ENCODE data around the gene RBM10.

DNA sequence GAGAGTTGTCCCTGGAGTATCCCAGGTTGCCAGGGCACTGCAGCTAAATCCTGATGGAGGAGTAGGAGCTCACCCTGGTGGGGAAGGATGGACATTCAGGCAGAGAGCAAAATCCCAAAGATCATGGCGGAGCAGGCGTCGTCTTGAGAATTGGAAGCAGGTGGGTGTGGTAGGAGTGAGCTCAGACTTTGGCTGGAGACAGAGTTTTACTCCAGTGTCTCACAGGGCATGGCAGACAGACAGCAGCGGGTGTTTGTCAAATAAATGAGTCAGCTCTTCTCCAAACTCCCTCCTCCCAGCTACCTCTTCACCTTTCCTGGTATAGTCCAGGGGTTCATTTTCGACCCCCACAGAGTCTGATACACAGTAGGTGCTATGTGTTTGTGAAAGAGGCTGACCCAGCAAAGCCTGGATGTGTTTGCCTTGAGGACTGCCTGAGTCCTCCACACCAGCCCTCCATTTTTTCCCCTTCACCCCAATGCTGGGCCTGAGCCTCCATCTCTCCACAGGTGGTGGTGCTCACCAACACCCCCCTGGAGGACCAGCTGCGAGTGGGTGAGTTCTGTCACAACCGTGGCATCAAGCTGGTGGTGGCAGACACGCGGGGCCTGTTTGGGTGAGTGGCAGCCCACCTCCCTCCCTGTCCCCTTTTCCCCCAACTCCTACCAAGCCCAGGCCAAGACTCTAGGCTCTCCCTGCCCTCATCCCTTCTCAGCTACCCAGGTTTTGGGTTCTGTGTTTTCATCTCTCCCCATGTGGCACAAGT, 55.5 kb downstream of the RBM10 start:
- TF ChIP-seq, protein P1, sequence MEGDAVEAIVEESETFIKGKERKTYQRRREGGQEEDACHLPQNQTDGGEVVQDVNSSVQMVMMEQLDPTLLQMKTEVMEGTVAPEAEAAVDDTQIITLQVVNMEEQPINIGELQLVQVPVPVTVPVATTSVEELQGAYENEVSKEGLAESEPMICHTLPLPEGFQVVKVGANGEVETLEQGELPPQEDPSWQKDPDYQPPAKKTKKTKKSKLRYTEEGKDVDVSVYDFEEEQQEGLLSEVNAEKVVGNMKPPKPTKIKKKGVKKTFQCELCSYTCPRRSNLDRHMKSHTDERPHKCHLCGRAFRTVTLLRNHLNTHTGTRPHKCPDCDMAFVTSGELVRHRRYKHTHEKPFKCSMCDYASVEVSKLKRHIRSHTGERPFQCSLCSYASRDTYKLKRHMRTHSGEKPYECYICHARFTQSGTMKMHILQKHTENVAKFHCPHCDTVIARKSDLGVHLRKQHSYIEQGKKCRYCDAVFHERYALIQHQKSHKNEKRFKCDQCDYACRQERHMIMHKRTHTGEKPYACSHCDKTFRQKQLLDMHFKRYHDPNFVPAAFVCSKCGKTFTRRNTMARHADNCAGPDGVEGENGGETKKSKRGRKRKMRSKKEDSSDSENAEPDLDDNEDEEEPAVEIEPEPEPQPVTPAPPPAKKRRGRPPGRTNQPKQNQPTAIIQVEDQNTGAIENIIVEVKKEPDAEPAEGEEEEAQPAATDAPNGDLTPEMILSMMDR (IDR thresholded peaks at IDR 0.05; ENCODE audit: poor library complexity) = no peak
- no peak for TF ChIP-seq EZH2 (IDR thresholded peaks at IDR 0.05; ENCODE audit: borderline replicate concordance)
- TF ChIP-seq EZH2phosphoT487 (IDR thresholded peaks at IDR 0.05; ENCODE audit: low read depth, severe bottlenecking, unreplicated experiment) = no peak

All from hepatocyte (in vitro differentiated cells).